Endodermal cell (in vitro differentiated cells): ENCODE results near the gene SIAH1. TPM values are rescaled to one million over a fixed set of nuclear protein-coding genes. Genes with fewer than 3 reads are reported as not detected.
A peak's percentile ranks its signal among the peaks of the same experiment; 100 is the strongest.

ENCODE experiments used
- DNase-seq: peaks from one replicate; pipeline ENCODE4 v3.0.0-alpha.2; 2017
- H3K27ac ChIP-seq: 2 replicates; pipeline ENCODE4 v1.5.1; 2013; ENCODE audit warnings: mild to moderate bottlenecking, low read depth, low read length, moderate library complexity
- H3K27me3 ChIP-seq: 2 replicates; pipeline ENCODE4 v1.6.1; 2013; ENCODE audit warnings: mild to moderate bottlenecking, low read length, moderate library complexity; ENCODE audit not compliant: insufficient read depth, control insufficient read depth, poor library complexity, severe bottlenecking
- H3K36me3 ChIP-seq: 2 replicates; pipeline ENCODE4 v1.7.0; 2013; ENCODE audit warnings: mild to moderate bottlenecking, low read length, moderate library complexity; ENCODE audit not compliant: control insufficient read depth, insufficient read depth
- H3K4me1 ChIP-seq: one replicate; pipeline ENCODE4 v1.7.0; 2013; ENCODE audit warnings: low read length; ENCODE audit not compliant: control insufficient read depth, insufficient read depth
- H3K4me3 ChIP-seq: 2 replicates; pipeline ENCODE4 v1.5.1; 2013; ENCODE audit warnings: mild to moderate bottlenecking, low read length, moderate library complexity
- H3K9ac ChIP-seq: 2 replicates; pipeline ENCODE4 v1.6.1; 2013; ENCODE audit warnings: mild to moderate bottlenecking, low read length, moderate library complexity; ENCODE audit not compliant: poor library complexity, severe bottlenecking; ENCODE audit errors: extremely low read depth
- H3K9me3 ChIP-seq: 2 replicates; pipeline ENCODE4 v1.6.1; 2013; ENCODE audit warnings: mild to moderate bottlenecking, low read length, moderate library complexity; ENCODE audit not compliant: control insufficient read depth
- H3K27ac Mint-ChIP-seq: 2 replicates; pipeline ENCODE4 v1.8.0; 2020; ENCODE audit warnings: mixed read lengths
- H3K27me3 Mint-ChIP-seq: 2 replicates; pipeline ENCODE4 v1.8.0; 2021; ENCODE audit warnings: mild to moderate bottlenecking, mixed read lengths; ENCODE audit not compliant: insufficient read depth
- H3K36me3 Mint-ChIP-seq: 2 replicates; pipeline ENCODE4 v1.8.0; 2020; ENCODE audit warnings: low read depth, mixed read lengths
- H3K4me1 Mint-ChIP-seq: 2 replicates; pipeline ENCODE4 v1.8.0; 2020; ENCODE audit warnings: mixed read lengths
- H3K4me3 Mint-ChIP-seq: 2 replicates; pipeline ENCODE4 v1.8.0; 2020; ENCODE audit warnings: mild to moderate bottlenecking, moderate library complexity, mixed read lengths
- H3K9me3 Mint-ChIP-seq: 2 replicates; pipeline ENCODE4 v1.8.0; 2020; ENCODE audit warnings: mild to moderate bottlenecking, mixed read lengths
- CTCF ChIP-seq: fragments of 200-600 bp; sonication (generic); conservative IDR thresholded peaks from 2 replicates; pipeline ENCODE4 v1.5.0; 2021; ENCODE audit warnings: antibody characterized with exemption, mild to moderate bottlenecking
- WGBS, 2 experiments: methylation state at CpG; one replicate each; pipeline versions ENCODE4 v1.1.5 to v1.1.7; 2013; ENCODE audit warnings: missing lambda C conversion rate in 2 of 2, mixed read lengths in 1 of 2; ENCODE audit not compliant: insufficient coverage in 1 of 2, insufficient read length in 1 of 2; 5-methylcytosine and 5-hydroxymethylcytosine counted together
- total RNA-seq, 2 donors: library from RNA; stranded (reverse); fragmentation: NEBNext Ultra II Directional in 1 of 2; extraction: Animal tissue kit (Norgen Biotek cat#: 25700) in 1 of 2; gene quantifications; 2 replicates in 1 of 2; 3 replicates in 1 of 2; pipeline ENCODE4 v1.2.1, GENCODE V29; 2021

Gene SIAH1
- total RNA-seq, 2 donors from 2014 or later: 32.8 to 37.5 TPM

- Mint-ChIP-seq H3K27ac (no peak overlapping the region), H3K4me1 (peaks cover 16% of the 10 kb centered on the region), H3K27me3 (no peaks in the 10 kb centered on the region), H3K36me3 (no peaks in the 10 kb centered on the region), H3K9me3 (no peaks in the 10 kb centered on the region), H3K4me3 (no peak overlapping the region)
- H3K36me3 ChIP-seq: no peaks in the 10 kb centered on the region
- H3K4me1 ChIP-seq: peaks cover 6% of the 10 kb centered on the region
- H3K4me3 ChIP-seq: no peak overlapping the region
- no peaks in the 10 kb centered on the region for H3K27me3 ChIP-seq
- no peak for TF ChIP-seq CTCF
- no peaks in the 10 kb centered on the region for H3K9me3 ChIP-seq
- WGBS, 2 experiments: 95 to 98% methylated on average over 6 to 8 of the region's 8 CpGs
- H3K27ac ChIP-seq: no peak overlapping the region
- no peak for DNase-seq
- H3K9ac ChIP-seq: no peak overlapping the region
Observed at GRCh38 chr16:48370229-48370628, 15.0 kb downstream of the SIAH1 start.

- Histone ChIP-seq H3K36me3 (no peaks in the 10 kb centered on the region), H3K27ac (no peak overlapping the region), H3K9ac (no peak overlapping the region), H3K4me1 (peaks cover 8% of the 10 kb centered on the region), H3K9me3 (no peaks in the 10 kb centered on the region), H3K27me3 (no peaks in the 10 kb centered on the region), H3K4me3 (no peak overlapping the region)
- DNase-seq: no peak
- no peaks in the 10 kb centered on the region for H3K27me3 Mint-ChIP-seq
- 100% methylated on average over 1 of the region's 1 CpG; no CpG with 5 or more reads in 1 of the 2 experiments for WGBS, 2 experiments
- H3K4me1 Mint-ChIP-seq: peaks cover 20% of the 10 kb centered on the region
- H3K4me3 Mint-ChIP-seq: no peak overlapping the region
- peak overlapping the region; percentile 45 for H3K27ac Mint-ChIP-seq
- H3K36me3 Mint-ChIP-seq: no peaks in the 10 kb centered on the region
- no peak for TF ChIP-seq CTCF
- no peaks in the 10 kb centered on the region for H3K9me3 Mint-ChIP-seq
Observed at GRCh38 chr16:48369765-48370164, 15.4 kb downstream of the SIAH1 start.

GRCh38 chr16:48367441-48368049 is 17.7 kb downstream of the SIAH1 start:
- no peaks in the 10 kb centered on the region for H3K9me3 Mint-ChIP-seq
- Histone ChIP-seq H3K9ac (no peak overlapping the region), H3K36me3 (peaks cover 3% of the 10 kb centered on the region), H3K27me3 (no peaks in the 10 kb centered on the region), H3K4me3 (no peak overlapping the region), H3K9me3 (no peaks in the 10 kb centered on the region), H3K27ac (no peak overlapping the region), H3K4me1 (peaks cover 8% of the 10 kb centered on the region)
- no peak for TF ChIP-seq CTCF
- DNase-seq: no peak
- H3K27me3 Mint-ChIP-seq: no peaks in the 10 kb centered on the region
- no peaks in the 10 kb centered on the region for H3K36me3 Mint-ChIP-seq
- H3K4me3 Mint-ChIP-seq: no peak overlapping the region
- WGBS, 2 experiments: 96 to 100% methylated on average over 1 of the region's 2 CpGs
- H3K4me1 Mint-ChIP-seq: peaks cover 32% of the 10 kb centered on the region
- peak overlapping the region; percentile 91 for H3K27ac Mint-ChIP-seq
